A673 (cell line): ENCODE data around the gene VAC14.

Source experiments
- CTCF ChIP-seq: fragments of 300-800, 200-600 bp; sonication (generic); conservative IDR thresholded peaks from 2 replicates; pipeline ENCODE4 v1.5.1; 2017; ENCODE audit warnings: low read depth, mild to moderate bottlenecking, antibody characterized with exemption, low read length, moderate library complexity, mixed read lengths
- EZH2 ChIP-seq: fragments of 200-600 bp; sonication (generic); IDR thresholded peaks from 2 replicates; pipeline ENCODE4 v1.6.1; 2017; ENCODE audit warnings: borderline replicate concordance, low read depth, mild to moderate bottlenecking, mixed read lengths, antibody characterized with exemption, low read length; ENCODE audit not compliant: poor library complexity, severe bottlenecking

GRCh38 chr16:70745536-70746025 lies 55.4 kb downstream of the VAC14 start:
- TF ChIP-seq EZH2 (no peak), CTCF (no peak)
